Hepatocyte (in vitro differentiated cells): ENCODE measurements around the gene ANTXR2.

Source experiments
- EZH2 ChIP-seq: fragments of 200-600 bp; sonication (generic); IDR thresholded peaks from 2 replicates; pipeline ENCODE4 v1.6.1; 2016; ENCODE audit warnings: antibody characterized with exemption, mild to moderate bottlenecking, borderline replicate concordance
- TF ChIP-seq, protein P1 (sequence below): fragments of 200-600 bp; sonication (generic); IDR thresholded peaks from 2 replicates; pipeline ENCODE4 v1.5.1; 2016; ENCODE audit warnings: antibody characterized with exemption, mild to moderate bottlenecking; ENCODE audit not compliant: poor library complexity

DNA sequence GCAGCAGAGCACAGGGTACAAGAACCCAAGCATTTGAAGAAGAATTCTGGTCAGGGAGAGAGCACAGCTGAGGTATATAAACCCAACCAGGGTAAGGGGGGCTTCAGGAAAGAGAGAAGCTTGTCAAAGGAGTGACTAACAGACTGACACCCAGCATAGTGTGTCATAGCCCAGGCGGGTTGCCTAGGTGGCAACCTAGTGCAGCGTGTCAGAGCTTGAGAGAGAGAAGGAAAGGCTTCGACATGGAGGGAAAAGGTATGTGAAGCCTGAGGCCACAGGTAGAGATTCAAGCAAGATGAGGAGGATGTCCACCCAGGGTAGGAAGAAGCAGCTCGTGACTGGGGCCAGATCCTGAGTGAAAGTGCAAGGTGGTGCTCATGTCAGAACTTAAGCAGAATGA is 8.5 kb upstream of the ANTXR2 start:
- TF ChIP-seq, protein P1, sequence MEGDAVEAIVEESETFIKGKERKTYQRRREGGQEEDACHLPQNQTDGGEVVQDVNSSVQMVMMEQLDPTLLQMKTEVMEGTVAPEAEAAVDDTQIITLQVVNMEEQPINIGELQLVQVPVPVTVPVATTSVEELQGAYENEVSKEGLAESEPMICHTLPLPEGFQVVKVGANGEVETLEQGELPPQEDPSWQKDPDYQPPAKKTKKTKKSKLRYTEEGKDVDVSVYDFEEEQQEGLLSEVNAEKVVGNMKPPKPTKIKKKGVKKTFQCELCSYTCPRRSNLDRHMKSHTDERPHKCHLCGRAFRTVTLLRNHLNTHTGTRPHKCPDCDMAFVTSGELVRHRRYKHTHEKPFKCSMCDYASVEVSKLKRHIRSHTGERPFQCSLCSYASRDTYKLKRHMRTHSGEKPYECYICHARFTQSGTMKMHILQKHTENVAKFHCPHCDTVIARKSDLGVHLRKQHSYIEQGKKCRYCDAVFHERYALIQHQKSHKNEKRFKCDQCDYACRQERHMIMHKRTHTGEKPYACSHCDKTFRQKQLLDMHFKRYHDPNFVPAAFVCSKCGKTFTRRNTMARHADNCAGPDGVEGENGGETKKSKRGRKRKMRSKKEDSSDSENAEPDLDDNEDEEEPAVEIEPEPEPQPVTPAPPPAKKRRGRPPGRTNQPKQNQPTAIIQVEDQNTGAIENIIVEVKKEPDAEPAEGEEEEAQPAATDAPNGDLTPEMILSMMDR, result no peak
- TF ChIP-seq EZH2, result no peak
